HCT116 (cell line): ENCODE results near the gene SEC14L1. TPM values are rescaled to one million over a fixed set of nuclear protein-coding genes. Genes with fewer than 3 reads are reported as not detected.

Experiments used
- ATAC-seq: fragments of 200-7000 bp; cut with Tn5 transposase; 2 replicates; pipeline ENCODE4 v1.9.1; 2020; ENCODE audit warnings: mild to moderate bottlenecking, moderate library complexity
- BruUV-seq: library from RNA; stranded (reverse); fragments of 400-500 nt; replicated peaks from 2 replicates; lab custom pipeline; 2021; lab: Mats Ljungman, UMichigan
- CTCF ChIA-PET: fragments of 300-600 bp; sonication (Branson Sonifier 250); formaldehyde crosslinking; loops from one replicate; lab custom pipeline; 2021; ENCODE audit warnings: antibody characterized with exemption; lab: Charles Lee
- POLR2A ChIA-PET: fragments of 300-600, 350-600 bp; sonication (Branson Sonifier 250); formaldehyde crosslinking; loops from one replicate; lab custom pipeline; 2021; ENCODE audit warnings: antibody characterized with exemption; lab: Charles Lee
- RAD21 ChIA-PET, 2 experiments: fragments of 300-600 bp; sonication (Branson Sonifier 250); formaldehyde crosslinking; loops; one replicate each; lab custom pipeline; 2023; ENCODE audit warnings: low total read pairs in 2 of 2; ENCODE audit not compliant: uncharacterized antibody in 2 of 2, unreplicated experiment in 2 of 2, low non-redundant PET in 1 of 2; lab: Charles Lee
- DNase-seq: peaks from one replicate; pipeline ENCODE4 v3.0.0-alpha.2; 2010; ENCODE audit warnings: low read depth, low spot score
- H2AFZ ChIP-seq: fragments of 200-600 bp; shearing (Covaris generic), sonication (generic); 2 replicates; pipeline ENCODE4 v1.6.1; 2017; ENCODE audit warnings: low read depth, mixed run types, mixed read lengths, antibody characterized with exemption, low read length; ENCODE audit not compliant: poor library complexity, severe bottlenecking
- H3K27ac ChIP-seq: 2 replicates; pipeline ENCODE4 v1.5.1; 2012; ENCODE audit warnings: low read depth, low read length
- H3K27me3 ChIP-seq: fragments of 200-600 bp; sonication (generic); 2 replicates; pipeline ENCODE4 v1.6.1; 2016; ENCODE audit warnings: mixed run types, low read length, mixed read lengths; ENCODE audit not compliant: insufficient read depth
- H3K36me3 ChIP-seq, 2 experiments: fragments of 200-500 bp in 1 of 2; fragments of 200-600 bp in 1 of 2; sonication (Bioruptor generic) in 1 of 2; sonication (generic) in 1 of 2; 2 replicates each; pipeline versions ENCODE4 v1.5.1 to v1.6.1; 2014 to 2016; ENCODE audit warnings: low read length in 2 of 2, inconsistent platforms in 1 of 2, mixed read lengths in 1 of 2, mixed run types in 1 of 2; ENCODE audit not compliant: insufficient read depth in 2 of 2, control insufficient read depth in 1 of 2
- H3K4me1 ChIP-seq, 2 experiments: fragments of 200-600 bp in 1 of 2; sonication (generic) in 1 of 2; 2 replicates each; pipeline versions ENCODE4 v1.5.1 to v1.6.1; 2012 to 2017; ENCODE audit warnings: low read length in 2 of 2, inconsistent platforms in 1 of 2, mild to moderate bottlenecking in 1 of 2, mixed read lengths in 1 of 2, mixed run types in 1 of 2, moderate library complexity in 1 of 2; ENCODE audit not compliant: insufficient read depth in 2 of 2, control insufficient read depth in 1 of 2
- H3K4me2 ChIP-seq: fragments of 200-600 bp; sonication (generic); 2 replicates; pipeline ENCODE4 v1.6.1; 2017; ENCODE audit warnings: mixed run types, low read length, mixed read lengths
- H3K4me3 ChIP-seq, 2 experiments: fragments of 200-600 bp in 1 of 2; sonication (generic) in 1 of 2; replicated peaks in 1 of 2; 2 replicates each; pipeline ENCODE4 v1.5.1; 2011 to 2016; ENCODE audit warnings: low read length in 2 of 2, control low read depth in 1 of 2, low read depth in 1 of 2, mild to moderate bottlenecking in 1 of 2, mixed read lengths in 1 of 2, mixed run types in 1 of 2
- H3K79me2 ChIP-seq: fragments of 200-600 bp; sonication (generic); 2 replicates; pipeline ENCODE4 v1.6.1; 2017; ENCODE audit warnings: mild to moderate bottlenecking, mixed run types, low read length, moderate library complexity, mixed read lengths; ENCODE audit not compliant: insufficient read depth
- H3K9ac ChIP-seq: fragments of 200-600 bp; sonication (generic); 2 replicates; pipeline ENCODE4 v1.6.1; 2016; ENCODE audit warnings: low read length, mixed read lengths
- H3K9me2 ChIP-seq: fragments of 200-600 bp; sonication (generic), shearing (Covaris generic); 2 replicates; pipeline ENCODE4 v1.6.1; 2017; ENCODE audit warnings: mixed run types, mild to moderate bottlenecking, moderate library complexity; ENCODE audit not compliant: insufficient read depth
- H3K9me3 ChIP-seq, 2 experiments: fragments of 200-500 bp in 1 of 2; fragments of 200-600 bp in 1 of 2; sonication (Bioruptor generic) in 1 of 2; sonication (generic) in 1 of 2; 2 replicates each; pipeline ENCODE4 v1.6.1; 2014 to 2017; ENCODE audit warnings: low read length in 2 of 2, mixed read lengths in 2 of 2, inconsistent platforms in 1 of 2, low read depth in 1 of 2, mild to moderate bottlenecking in 1 of 2, mixed run types in 1 of 2, moderate library complexity in 1 of 2; ENCODE audit not compliant: control insufficient read depth in 1 of 2, insufficient read depth in 1 of 2
- H4K20me1 ChIP-seq: fragments of 200-600 bp; sonication (generic), shearing (Covaris generic); 2 replicates; pipeline ENCODE4 v1.6.1; 2017; ENCODE audit warnings: mixed run types, mild to moderate bottlenecking, moderate library complexity; ENCODE audit not compliant: insufficient read depth
- ATF3 ChIP-seq: IDR thresholded peaks from 2 replicates; pipeline ENCODE4 v1.6.1; 2012
- CBX3 ChIP-seq: IDR thresholded peaks from 2 replicates; pipeline ENCODE4 v1.6.1; 2012; ENCODE audit warnings: low read depth
- CEBPB ChIP-seq: IDR thresholded peaks from 2 replicates; pipeline ENCODE4 v1.6.1; 2012; ENCODE audit warnings: low read depth
- EGR1 ChIP-seq: IDR thresholded peaks from 2 replicates; pipeline ENCODE4 v1.6.1; 2012; ENCODE audit warnings: low read depth
- EZH2 ChIP-seq: fragments of 200-600 bp; sonication (generic); IDR thresholded peaks from 2 replicates; pipeline ENCODE4 v1.6.1; 2017; ENCODE audit warnings: antibody characterized with exemption, mixed run types
- EZH2phosphoT487 ChIP-seq: fragments of 200-600 bp; IDR thresholded peaks from 2 replicates; pipeline ENCODE4 v1.6.1; 2018; ENCODE audit warnings: antibody characterized with exemption, borderline replicate concordance
- FOSL1 ChIP-seq: IDR thresholded peaks from 2 replicates; pipeline ENCODE4 v1.6.1; 2012; ENCODE audit warnings: low read depth
- POLR2AphosphoS5 ChIP-seq: IDR thresholded peaks from 2 replicates; pipeline ENCODE4 v1.6.1; 2011; ENCODE audit warnings: mild to moderate bottlenecking, low read depth, low read length, moderate library complexity
- RAD21 ChIP-seq: IDR thresholded peaks from 2 replicates; pipeline ENCODE4 v1.6.1; 2012; ENCODE audit warnings: low read depth, mild to moderate bottlenecking
- REST ChIP-seq: IDR thresholded peaks from 2 replicates; pipeline ENCODE4 v1.6.1; 2012; ENCODE audit warnings: low read depth
- SP1 ChIP-seq: IDR thresholded peaks from 2 replicates; pipeline ENCODE4 v1.6.1; 2012; ENCODE audit warnings: low read depth
- SRF ChIP-seq: IDR thresholded peaks from 2 replicates; pipeline ENCODE4 v1.6.1; 2012; ENCODE audit warnings: low read depth
- TCF7L2 ChIP-seq: IDR thresholded peaks from 2 replicates; pipeline ENCODE4 v1.7.0; 2011; ENCODE audit warnings: borderline replicate concordance, inconsistent platforms; ENCODE audit not compliant: insufficient read depth, insufficient read length; ENCODE audit errors: extremely low read depth
- ZFX ChIP-seq: fragments of 450-650 bp; IDR thresholded peaks from 2 replicates; pipeline ENCODE4 v1.6.1; 2017
- ZNF274 ChIP-seq: fragments of 200-500 bp; sonication (Bioruptor generic); IDR thresholded peaks from 2 replicates; pipeline ENCODE4 v1.6.1; 2014; ENCODE audit warnings: mild to moderate bottlenecking, low read depth, low read length, inconsistent platforms
- intact Hi-C: fragments of 100-400 bp; cut with micrococcal nuclease; formaldehyde crosslinking; loops from 2 replicates; pipeline ENCODE4 v1.10.0; 2022
- total RNA-seq: library from RNA; stranded (reverse); gene quantifications from one replicate; pipeline ENCODE4 v1.2.1, GENCODE V29; 2021; ENCODE audit not compliant: unreplicated experiment
- TF ChIP-seq, protein P1 (sequence below), 3 experiments: fragments of 200-600 bp in 1 of 3; sonication (generic) in 1 of 3; IDR thresholded peaks in 2 of 3; conservative IDR thresholded peaks in 1 of 3; 2 replicates each; pipeline ENCODE4 v1.5.1; 2012 to 2017; ENCODE audit warnings: low read depth in 2 of 3, low read length in 2 of 3, antibody characterized with exemption in 1 of 3, borderline replicate concordance in 1 of 3, control low read depth in 1 of 3, mild to moderate bottlenecking in 1 of 3, mixed read lengths in 1 of 3, mixed run types in 1 of 3, moderate library complexity in 1 of 3; ENCODE audit not compliant: insufficient read depth in 1 of 3
- TF ChIP-seq, protein P2 (sequence below): IDR thresholded peaks from 2 replicates; pipeline ENCODE4 v1.6.1; 2011; ENCODE audit warnings: mild to moderate bottlenecking, low read length, moderate library complexity; ENCODE audit not compliant: insufficient replicate concordance; ENCODE audit errors: extremely low read depth

The SEC14L1 gene
- total RNA-seq, 1 experiment from 2014 or later, result 59.7 TPM

DNA sequence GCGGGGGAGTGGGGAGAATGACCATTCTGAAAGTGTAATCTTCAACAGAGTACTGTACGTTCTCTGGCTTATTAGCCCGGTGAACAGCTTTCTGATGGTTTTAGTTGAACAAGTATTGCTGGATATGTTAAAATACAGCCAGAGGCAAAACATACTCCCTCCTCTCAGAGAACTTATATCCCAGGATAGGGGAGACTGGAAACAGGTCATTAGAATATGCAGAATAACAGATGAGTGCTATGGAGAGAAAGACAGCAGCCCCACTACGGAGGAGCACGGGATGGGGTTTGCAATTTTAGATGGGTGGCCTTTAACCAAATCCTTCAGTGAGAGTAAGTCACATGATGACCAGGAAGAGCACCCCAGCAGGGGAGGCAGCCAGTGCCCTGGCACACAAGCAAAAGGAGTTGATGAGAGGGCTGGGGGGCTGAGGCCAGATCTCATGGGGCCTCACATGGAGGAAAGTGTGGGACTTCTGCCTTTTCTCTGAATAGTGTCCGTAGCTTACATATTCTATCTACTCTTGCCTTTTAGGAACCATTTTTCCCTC, 43.1 kb upstream of the SEC14L1 start:
- TF ChIP-seq, protein P1, sequence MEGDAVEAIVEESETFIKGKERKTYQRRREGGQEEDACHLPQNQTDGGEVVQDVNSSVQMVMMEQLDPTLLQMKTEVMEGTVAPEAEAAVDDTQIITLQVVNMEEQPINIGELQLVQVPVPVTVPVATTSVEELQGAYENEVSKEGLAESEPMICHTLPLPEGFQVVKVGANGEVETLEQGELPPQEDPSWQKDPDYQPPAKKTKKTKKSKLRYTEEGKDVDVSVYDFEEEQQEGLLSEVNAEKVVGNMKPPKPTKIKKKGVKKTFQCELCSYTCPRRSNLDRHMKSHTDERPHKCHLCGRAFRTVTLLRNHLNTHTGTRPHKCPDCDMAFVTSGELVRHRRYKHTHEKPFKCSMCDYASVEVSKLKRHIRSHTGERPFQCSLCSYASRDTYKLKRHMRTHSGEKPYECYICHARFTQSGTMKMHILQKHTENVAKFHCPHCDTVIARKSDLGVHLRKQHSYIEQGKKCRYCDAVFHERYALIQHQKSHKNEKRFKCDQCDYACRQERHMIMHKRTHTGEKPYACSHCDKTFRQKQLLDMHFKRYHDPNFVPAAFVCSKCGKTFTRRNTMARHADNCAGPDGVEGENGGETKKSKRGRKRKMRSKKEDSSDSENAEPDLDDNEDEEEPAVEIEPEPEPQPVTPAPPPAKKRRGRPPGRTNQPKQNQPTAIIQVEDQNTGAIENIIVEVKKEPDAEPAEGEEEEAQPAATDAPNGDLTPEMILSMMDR (IDR thresholded peaks at IDR 0.05 in 2 of 3, conservative IDR thresholded peaks at IDR 0.05 in 1 of 3; ENCODE audit: borderline replicate concordance in 1 of 3, insufficient read depth in 1 of 3, low read depth in 2 of 3, low read length in 2 of 3), result no peak
- TF ChIP-seq EGR1 (no peak), EZH2 (no peak), ZNF274 (no peak), SRF (no peak), EZH2phosphoT487 (no peak), SP1 (no peak), ZFX (no peak), CEBPB (no peak), REST (no peak), FOSL1 (no peak), CBX3 (no peak), POLR2AphosphoS5 (no peak), ATF3 (no peak), TCF7L2 (no peak), RAD21 (no peak)
- TF ChIP-seq, protein P2, sequence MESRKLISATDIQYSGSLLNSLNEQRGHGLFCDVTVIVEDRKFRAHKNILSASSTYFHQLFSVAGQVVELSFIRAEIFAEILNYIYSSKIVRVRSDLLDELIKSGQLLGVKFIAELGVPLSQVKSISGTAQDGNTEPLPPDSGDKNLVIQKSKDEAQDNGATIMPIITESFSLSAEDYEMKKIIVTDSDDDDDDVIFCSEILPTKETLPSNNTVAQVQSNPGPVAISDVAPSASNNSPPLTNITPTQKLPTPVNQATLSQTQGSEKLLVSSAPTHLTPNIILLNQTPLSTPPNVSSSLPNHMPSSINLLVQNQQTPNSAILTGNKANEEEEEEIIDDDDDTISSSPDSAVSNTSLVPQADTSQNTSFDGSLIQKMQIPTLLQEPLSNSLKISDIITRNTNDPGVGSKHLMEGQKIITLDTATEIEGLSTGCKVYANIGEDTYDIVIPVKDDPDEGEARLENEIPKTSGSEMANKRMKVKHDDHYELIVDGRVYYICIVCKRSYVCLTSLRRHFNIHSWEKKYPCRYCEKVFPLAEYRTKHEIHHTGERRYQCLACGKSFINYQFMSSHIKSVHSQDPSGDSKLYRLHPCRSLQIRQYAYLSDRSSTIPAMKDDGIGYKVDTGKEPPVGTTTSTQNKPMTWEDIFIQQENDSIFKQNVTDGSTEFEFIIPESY, result no peak

More for the DNA sequence above, 43.1 kb upstream of the SEC14L1 start:
- no TSS peak for BruUV-seq
- H2AFZ ChIP-seq, result no peak overlapping the region
- H3K9me2 ChIP-seq, result no peaks in the 10 kb centered on the region
- H3K27me3 ChIP-seq, result no peaks in the 10 kb centered on the region
- H3K4me1 ChIP-seq, result peaks cover 0 to 6% of the 10 kb centered on the region in 2 experiments; a peak in 1 of 4 replicates
- DNase-seq (no peak), ATAC-seq (no peak)
- ChIA-PET POLR2A (no interaction called here), CTCF (interaction anchor here (1.6 kb wide), 1 partner anchor 10 kb away, joined by 3 read pairs; no protein-coding TSS in a partner anchor), RAD21 (no interaction called here)
- H3K4me3 ChIP-seq, result no peak overlapping the region
- no peaks in the 10 kb centered on the region; the same call in 1 of the 2 replicates for H4K20me1 ChIP-seq
- H3K27ac ChIP-seq, result no peak overlapping the region
- no peak overlapping the region for H3K4me2 ChIP-seq
- H3K79me2 ChIP-seq, result peaks cover 40% of the 10 kb centered on the region
- no peaks in the 10 kb centered on the region for H3K9me3 ChIP-seq
- peaks cover 31 to 52% of the 10 kb centered on the region in 2 experiments; a peak in 3 of 4 replicates for H3K36me3 ChIP-seq
- H3K9ac ChIP-seq, result no peak overlapping the region
- intact Hi-C loops, result no loop called here
